DND-41 (cell line): ENCODE results near the gene TMEM39A.

ENCODE experiments used
- EZH2 ChIP-seq: IDR thresholded peaks from 3 replicates; pipeline ENCODE4 v1.6.1; 2012; ENCODE audit warnings: borderline replicate concordance, low read depth, mild to moderate bottlenecking, moderate library complexity, low read length, inconsistent platforms; ENCODE audit not compliant: severe bottlenecking
- TF ChIP-seq, protein P1 (sequence below): IDR thresholded peaks from 2 replicates; pipeline ENCODE4 v1.5.1; 2012; ENCODE audit warnings: borderline replicate concordance, low read length, moderate library complexity, mild to moderate bottlenecking; ENCODE audit not compliant: poor library complexity, severe bottlenecking; ENCODE audit errors: extremely low read depth

GRCh38 chr3:119434703-119435102 is 28.7 kb downstream of the TMEM39A start:
- TF ChIP-seq, protein P1, sequence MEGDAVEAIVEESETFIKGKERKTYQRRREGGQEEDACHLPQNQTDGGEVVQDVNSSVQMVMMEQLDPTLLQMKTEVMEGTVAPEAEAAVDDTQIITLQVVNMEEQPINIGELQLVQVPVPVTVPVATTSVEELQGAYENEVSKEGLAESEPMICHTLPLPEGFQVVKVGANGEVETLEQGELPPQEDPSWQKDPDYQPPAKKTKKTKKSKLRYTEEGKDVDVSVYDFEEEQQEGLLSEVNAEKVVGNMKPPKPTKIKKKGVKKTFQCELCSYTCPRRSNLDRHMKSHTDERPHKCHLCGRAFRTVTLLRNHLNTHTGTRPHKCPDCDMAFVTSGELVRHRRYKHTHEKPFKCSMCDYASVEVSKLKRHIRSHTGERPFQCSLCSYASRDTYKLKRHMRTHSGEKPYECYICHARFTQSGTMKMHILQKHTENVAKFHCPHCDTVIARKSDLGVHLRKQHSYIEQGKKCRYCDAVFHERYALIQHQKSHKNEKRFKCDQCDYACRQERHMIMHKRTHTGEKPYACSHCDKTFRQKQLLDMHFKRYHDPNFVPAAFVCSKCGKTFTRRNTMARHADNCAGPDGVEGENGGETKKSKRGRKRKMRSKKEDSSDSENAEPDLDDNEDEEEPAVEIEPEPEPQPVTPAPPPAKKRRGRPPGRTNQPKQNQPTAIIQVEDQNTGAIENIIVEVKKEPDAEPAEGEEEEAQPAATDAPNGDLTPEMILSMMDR = no peak
- TF ChIP-seq EZH2 = no peak
